Smooth muscle cell (in vitro differentiated cells): ENCODE results near the gene MMP26. TPM values are rescaled to one million over a fixed set of nuclear protein-coding genes. Genes with fewer than 3 reads are reported as not detected.
A peak's percentile ranks its signal among the peaks of the same experiment; 100 is the strongest.

Source experiments
- DNase-seq: peaks from one replicate; lab custom pipeline; 2025; ENCODE audit not compliant: unreplicated experiment; lab: John Stamatoyannopoulos, UW
- H2AFZ ChIP-seq: fragments of 200-600 bp; sonication (generic); 2 replicates; pipeline ENCODE4 v1.6.0; 2016; ENCODE audit warnings: antibody characterized with exemption, low read depth, mild to moderate bottlenecking
- H3F3A ChIP-seq: fragments of 200-600 bp; sonication (generic); 2 replicates; pipeline ENCODE4 v1.6.0; 2017; ENCODE audit warnings: antibody characterized with exemption, low read depth
- H3K27ac ChIP-seq: fragments of 200-600 bp; sonication (generic); 2 replicates; pipeline ENCODE4 v1.5.1; 2016; ENCODE audit warnings: low read depth, mild to moderate bottlenecking
- H3K27me3 ChIP-seq: fragments of 200-600 bp; sonication (generic); 2 replicates; pipeline ENCODE4 v1.6.1; 2016; ENCODE audit warnings: low read depth, mild to moderate bottlenecking
- H3K36me3 ChIP-seq: fragments of 200-600 bp; sonication (generic); 2 replicates; pipeline ENCODE4 v1.5.1; 2016; ENCODE audit warnings: low read depth
- H3K4me1 ChIP-seq: fragments of 200-600 bp; sonication (generic); 2 replicates; pipeline ENCODE4 v1.5.1; 2016; ENCODE audit warnings: low read depth
- H3K4me2 ChIP-seq: fragments of 200-600 bp; sonication (generic); 2 replicates; pipeline ENCODE4 v1.6.0; 2016; ENCODE audit warnings: mild to moderate bottlenecking
- H3K4me3 ChIP-seq: fragments of 200-600 bp; sonication (generic); 2 replicates; pipeline ENCODE4 v1.5.1; 2016; ENCODE audit warnings: mild to moderate bottlenecking
- H3K79me2 ChIP-seq: fragments of 200-600 bp; sonication (generic); 2 replicates; pipeline ENCODE4 v1.6.0; 2016; ENCODE audit warnings: low read depth, mild to moderate bottlenecking
- H3K9ac ChIP-seq: fragments of 200-600 bp; sonication (generic); 2 replicates; pipeline ENCODE4 v1.6.0; 2016; ENCODE audit warnings: low read depth
- H3K9me3 ChIP-seq: fragments of 200-600 bp; sonication (generic); replicated peaks from 2 replicates; pipeline ENCODE4 v1.5.1; 2016; ENCODE audit warnings: low read depth
- H4K20me1 ChIP-seq: fragments of 200-600 bp; sonication (generic); 2 replicates; pipeline ENCODE4 v1.6.0; 2016; ENCODE audit warnings: low read depth
- WGBS: methylation state at CpG from one replicate; pipeline ENCODE4 v1.1.7; 2016; ENCODE audit warnings: low lambda C conversion rate; 5-methylcytosine and 5-hydroxymethylcytosine counted together
- polyA plus RNA-seq: library from polyadenylated mRNA; unstranded; fragments of >200 nt; fragmentation: Nextera tagmentation; extraction: Ambion mirVana; gene quantifications from 2 replicates; pipeline ENCODE4 v1.2.1, GENCODE V29; 2016
- total RNA-seq: library from RNA; depleted of rRNA; stranded (reverse); fragments of >200 nt; gene quantifications from 2 replicates; pipeline ENCODE4 v1.2.3, GENCODE V29; 2014
- TF ChIP-seq, protein P1 (sequence below): fragments of 200-600 bp; sonication (generic); IDR thresholded peaks from 2 replicates; pipeline ENCODE4 v1.5.1; 2017; ENCODE audit warnings: borderline replicate concordance, mild to moderate bottlenecking, antibody characterized with exemption; ENCODE audit not compliant: insufficient read depth, poor library complexity, severe bottlenecking

The MMP26 gene
- total and polyA plus RNA-seq, 2 experiments from 2014 or later: not detected

DNA sequence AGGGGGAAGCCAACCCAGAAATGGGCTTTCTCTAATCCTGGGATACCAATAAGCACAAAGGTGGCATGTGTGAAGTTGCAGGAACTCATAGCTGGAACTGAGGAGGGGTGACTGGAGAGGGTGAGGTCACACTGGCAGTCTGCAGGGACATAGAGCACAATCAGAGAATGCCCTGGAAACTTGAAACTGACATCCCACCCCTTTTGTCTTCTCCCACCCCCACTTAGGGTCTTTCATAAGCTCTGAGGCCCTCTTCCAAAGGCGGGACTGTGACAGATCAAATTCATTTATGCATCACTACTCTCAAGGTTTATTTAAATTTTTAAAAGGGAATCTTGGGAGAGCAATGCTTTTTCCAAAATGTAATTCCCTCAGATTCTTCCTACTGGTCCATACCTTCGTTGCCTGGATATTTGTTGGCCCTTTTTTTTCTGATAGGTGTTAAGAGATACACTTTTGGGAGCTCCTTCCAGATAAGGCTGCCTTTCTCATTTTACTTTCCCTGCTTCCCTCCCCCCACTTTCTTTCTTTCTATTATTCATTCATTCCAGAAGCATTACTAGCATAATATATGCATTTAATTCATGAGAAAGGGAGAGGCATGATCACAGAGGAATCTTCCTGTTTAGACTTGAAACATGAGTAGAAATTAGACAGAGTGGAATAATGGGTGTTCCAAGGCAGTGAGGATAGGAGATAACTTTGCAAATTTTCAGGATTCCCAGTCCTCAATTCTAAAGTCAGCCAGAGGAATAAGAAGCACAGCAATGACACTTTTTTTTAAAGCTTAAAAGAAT, 21.8 kb upstream of the MMP26 start:
- peaks cover 17% of the 10 kb centered on the region for H3K27me3 ChIP-seq
- H3F3A ChIP-seq: no peaks in the 10 kb centered on the region
- no peak for DNase-seq
- no peak overlapping the region for H3K9ac ChIP-seq
- H2AFZ ChIP-seq: no peak overlapping the region
- H3K36me3 ChIP-seq: no peaks in the 10 kb centered on the region
- no peaks in the 10 kb centered on the region for H4K20me1 ChIP-seq
- H3K4me1 ChIP-seq: no peaks in the 10 kb centered on the region
- TF ChIP-seq, protein P1, sequence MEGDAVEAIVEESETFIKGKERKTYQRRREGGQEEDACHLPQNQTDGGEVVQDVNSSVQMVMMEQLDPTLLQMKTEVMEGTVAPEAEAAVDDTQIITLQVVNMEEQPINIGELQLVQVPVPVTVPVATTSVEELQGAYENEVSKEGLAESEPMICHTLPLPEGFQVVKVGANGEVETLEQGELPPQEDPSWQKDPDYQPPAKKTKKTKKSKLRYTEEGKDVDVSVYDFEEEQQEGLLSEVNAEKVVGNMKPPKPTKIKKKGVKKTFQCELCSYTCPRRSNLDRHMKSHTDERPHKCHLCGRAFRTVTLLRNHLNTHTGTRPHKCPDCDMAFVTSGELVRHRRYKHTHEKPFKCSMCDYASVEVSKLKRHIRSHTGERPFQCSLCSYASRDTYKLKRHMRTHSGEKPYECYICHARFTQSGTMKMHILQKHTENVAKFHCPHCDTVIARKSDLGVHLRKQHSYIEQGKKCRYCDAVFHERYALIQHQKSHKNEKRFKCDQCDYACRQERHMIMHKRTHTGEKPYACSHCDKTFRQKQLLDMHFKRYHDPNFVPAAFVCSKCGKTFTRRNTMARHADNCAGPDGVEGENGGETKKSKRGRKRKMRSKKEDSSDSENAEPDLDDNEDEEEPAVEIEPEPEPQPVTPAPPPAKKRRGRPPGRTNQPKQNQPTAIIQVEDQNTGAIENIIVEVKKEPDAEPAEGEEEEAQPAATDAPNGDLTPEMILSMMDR: no peak
- H3K9me3 ChIP-seq: no peaks in the 10 kb centered on the region
- no peaks in the 10 kb centered on the region for H3K79me2 ChIP-seq
- 88% methylated on average over 2 of the region's 2 CpGs for WGBS
- H3K4me3 ChIP-seq: no peak overlapping the region
- H3K4me2 ChIP-seq: no peak overlapping the region
- no peak overlapping the region for H3K27ac ChIP-seq

DNA sequence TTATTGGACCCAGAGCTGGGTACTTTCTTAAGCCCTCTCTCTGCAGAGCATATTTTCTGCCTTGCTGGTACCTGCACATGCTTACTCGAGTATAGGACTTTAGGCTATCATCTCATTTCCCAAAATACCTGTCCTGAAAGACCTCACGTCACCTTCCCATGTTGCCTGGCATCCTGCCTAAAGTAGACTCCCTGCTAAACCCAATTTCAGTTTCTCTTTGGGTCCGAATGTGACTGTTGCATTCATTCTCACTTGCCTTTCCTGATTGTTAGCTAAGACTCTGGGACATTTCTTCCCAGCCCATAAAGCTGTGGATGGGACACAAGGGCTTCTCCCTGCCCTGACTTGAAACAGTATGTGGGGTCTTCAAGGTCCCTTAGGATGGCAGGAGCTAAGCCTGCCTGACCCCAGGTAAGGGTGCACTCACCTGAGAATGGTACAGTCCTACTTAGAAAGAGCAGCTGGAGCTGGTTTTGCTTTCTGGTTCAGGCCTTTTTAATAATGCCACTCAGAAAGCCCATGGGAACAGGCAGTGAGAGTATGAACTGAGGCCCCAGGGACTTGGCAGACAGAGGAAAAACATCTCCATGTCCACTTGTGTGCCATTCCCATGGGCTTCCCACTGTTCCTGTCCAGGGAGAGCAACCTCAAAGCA, 19.8 kb upstream of the MMP26 start:
- TF ChIP-seq, protein P1: no peak
- Histone ChIP-seq H3K36me3 (no peaks in the 10 kb centered on the region), H3K9me3 (no peaks in the 10 kb centered on the region), H3K4me2 (no peak overlapping the region), H3F3A (no peaks in the 10 kb centered on the region), H4K20me1 (no peaks in the 10 kb centered on the region), H3K27ac (no peak overlapping the region), H3K9ac (no peak overlapping the region), H3K4me1 (no peaks in the 10 kb centered on the region), H3K27me3 (peaks cover 17% of the 10 kb centered on the region), H3K4me3 (no peak overlapping the region), H3K79me2 (no peaks in the 10 kb centered on the region), H2AFZ (no peak overlapping the region)
- WGBS: 72% methylated on average over 3 of the region's 3 CpGs
- no peak for DNase-seq

DNA sequence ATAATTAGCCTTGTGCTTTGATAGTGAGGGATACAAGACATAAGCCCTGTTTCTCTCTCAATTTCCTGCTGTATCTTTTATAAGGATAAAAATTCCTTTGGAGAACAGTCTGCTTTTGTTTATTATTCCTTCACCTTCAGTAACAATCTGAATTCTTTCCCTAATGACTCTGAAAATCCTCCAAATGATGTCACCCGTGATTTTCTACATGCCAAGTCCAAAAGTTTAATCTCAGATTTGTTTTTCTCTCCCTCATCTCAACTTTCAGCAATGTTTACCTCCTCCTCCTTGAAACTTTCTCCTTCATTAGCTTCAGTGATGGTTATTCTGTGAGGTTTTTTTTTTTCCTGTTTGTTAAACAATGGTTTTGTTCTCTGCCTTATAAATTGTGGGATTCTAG, 9.1 kb upstream of the MMP26 start:
- H3K9ac ChIP-seq: no peak overlapping the region
- DNase-seq: no peak
- H3K27ac ChIP-seq: no peak overlapping the region
- 48% methylated on average over 1 of the region's 1 CpG for WGBS
- no peak overlapping the region for H3K4me3 ChIP-seq
- peak overlapping the region; percentile 32 for H2AFZ ChIP-seq
- H3K36me3 ChIP-seq: no peaks in the 10 kb centered on the region
- TF ChIP-seq, protein P1: no peak
- no peaks in the 10 kb centered on the region for H3K4me1 ChIP-seq
- H3K4me2 ChIP-seq: no peak overlapping the region
- H3K9me3 ChIP-seq: no peaks in the 10 kb centered on the region
- no peaks in the 10 kb centered on the region for H4K20me1 ChIP-seq
- no peaks in the 10 kb centered on the region for H3F3A ChIP-seq
- no peaks in the 10 kb centered on the region for H3K79me2 ChIP-seq
- no peaks in the 10 kb centered on the region for H3K27me3 ChIP-seq
